HepG2 (cell line): ENCODE results near the gene HNRNPC. TPM values are rescaled to one million over a fixed set of nuclear protein-coding genes. Genes with fewer than 3 reads are reported as not detected.

Experiments used
- CBX5 ChIP-seq: sonication (generic); formaldehyde crosslinking; IDR thresholded peaks from 2 replicates; pipeline ENCODE4 v1.4.0; 2020; ENCODE audit warnings: missing genetic modification reagents, borderline replicate concordance
- ERF ChIP-seq: IDR thresholded peaks from 2 replicates; pipeline ENCODE4 v1.6.1; 2018; ENCODE audit warnings: missing biosample characterization, missing genetic modification reagents
- FOXA1 ChIP-seq, 2 experiments: fragments of 450-650 bp in 1 of 2; sonication (generic) in 1 of 2; formaldehyde crosslinking in 1 of 2; IDR thresholded peaks; 2 replicates each; pipeline versions ENCODE4 v1.4.0 to v1.6.1; 2016 to 2020; ENCODE audit warnings: missing genetic modification reagents in 1 of 2
- GATAD2A ChIP-seq: IDR thresholded peaks from 2 replicates; pipeline ENCODE4 v1.6.1; 2016
- IKZF5 ChIP-seq: IDR thresholded peaks from 2 replicates; pipeline ENCODE4 v1.6.1; 2018; ENCODE audit warnings: missing genetic modification reagents, mild to moderate bottlenecking, missing compliant biosample characterization
- NFATC3 ChIP-seq: sonication (generic); formaldehyde crosslinking; IDR thresholded peaks from 2 replicates; pipeline ENCODE4 v1.5.1; 2020; ENCODE audit warnings: mild to moderate bottlenecking, missing genetic modification reagents
- NR2F6 ChIP-seq, 2 experiments: IDR thresholded peaks; 2 replicates each; pipeline ENCODE4 v1.6.1; 2016; ENCODE audit warnings: antibody characterized with exemption in 1 of 2, mild to moderate bottlenecking in 1 of 2
- RXRA ChIP-seq: sonication (generic); formaldehyde crosslinking; IDR thresholded peaks from 2 replicates; pipeline ENCODE4 v1.5.1; 2020; ENCODE audit warnings: missing genetic modification reagents
- SIX4 ChIP-seq: sonication (generic); formaldehyde crosslinking; IDR thresholded peaks from 2 replicates; pipeline ENCODE4 v1.4.0; 2020; ENCODE audit warnings: missing genetic modification reagents
- TBX2 ChIP-seq: sonication (generic); formaldehyde crosslinking; IDR thresholded peaks from 2 replicates; pipeline ENCODE4 v1.5.0; 2020; ENCODE audit warnings: missing genetic modification reagents, mild to moderate bottlenecking, borderline replicate concordance
- ZBTB26 ChIP-seq: IDR thresholded peaks from 2 replicates; pipeline ENCODE4 v1.6.1; 2016; ENCODE audit warnings: missing compliant biosample characterization, missing genetic modification reagents, borderline replicate concordance
- ZNF136 ChIP-seq: sonication (generic); formaldehyde crosslinking; IDR thresholded peaks from 2 replicates; pipeline ENCODE4 v1.8.1; 2022; ENCODE audit warnings: low read depth, mild to moderate bottlenecking, moderate library complexity, missing genetic modification reagents
- ZNF512B ChIP-seq: sonication (generic); formaldehyde crosslinking; IDR thresholded peaks from 2 replicates; pipeline ENCODE4 v1.5.1; 2020; ENCODE audit warnings: missing genetic modification reagents, mild to moderate bottlenecking, borderline replicate concordance
- ZNF629 ChIP-seq: sonication (generic); formaldehyde crosslinking; conservative IDR thresholded peaks from 2 replicates; pipeline ENCODE4 v1.5.0; 2020; ENCODE audit warnings: missing genetic modification reagents
- ZNF788 ChIP-seq: sonication (generic); formaldehyde crosslinking; IDR thresholded peaks from 2 replicates; pipeline ENCODE4 v1.5.0; 2020; ENCODE audit warnings: mild to moderate bottlenecking, missing genetic modification reagents, borderline replicate concordance
- ZNF883 ChIP-seq: sonication (generic); formaldehyde crosslinking; IDR thresholded peaks from 2 replicates; pipeline ENCODE4 v1.5.1; 2020; ENCODE audit warnings: mild to moderate bottlenecking, missing genetic modification reagents; ENCODE audit errors: not compliant biosample characterization
- polyA plus RNA-seq, 8 experiments: library from polyadenylated mRNA; depleted of rRNA in 3 of 8; stranded (reverse) in 7 of 8; unstranded in 1 of 8; fragments of >200 nt; fragmentation: Illumina TruSeq in 4 of 8; extraction: Trizol in 4 of 8; gene quantifications; 2 replicates each; pipeline versions ENCODE4 v1.2.1 to v1.2.3, GENCODE V29; 2011 to 2016; ENCODE audit warnings: low read depth in 4 of 8, missing spikeins in 1 of 8, mixed read lengths in 1 of 8; ENCODE audit not compliant: insufficient read depth in 1 of 8
- total RNA-seq, 5 experiments: library from RNA; depleted of rRNA; stranded (reverse); fragments of >200 nt; fragmentation: Illumina TruSeq; extraction: Trizol; gene quantifications; 2 replicates each; pipeline ENCODE4 v1.2.3, GENCODE V29; 2016; ENCODE audit warnings: low read depth in 1 of 5
- TF ChIP-seq, protein P1 (sequence below): sonication (generic); formaldehyde crosslinking; IDR thresholded peaks from 2 replicates; pipeline ENCODE4 v1.4.0; 2020; ENCODE audit warnings: missing genetic modification reagents, borderline replicate concordance
- TF ChIP-seq, protein P2 (sequence below): sonication (generic); formaldehyde crosslinking; IDR thresholded peaks from 2 replicates; pipeline ENCODE4 v1.4.0; 2020; ENCODE audit warnings: missing genetic modification reagents, mild to moderate bottlenecking, borderline replicate concordance

HNRNPC gene
- total and polyA plus RNA-seq, 2 of the 13 experiments (the other 11 are each of a cell fraction or from before 2014, with no cell fraction given): 628 to 1,099 TPM

DNA sequence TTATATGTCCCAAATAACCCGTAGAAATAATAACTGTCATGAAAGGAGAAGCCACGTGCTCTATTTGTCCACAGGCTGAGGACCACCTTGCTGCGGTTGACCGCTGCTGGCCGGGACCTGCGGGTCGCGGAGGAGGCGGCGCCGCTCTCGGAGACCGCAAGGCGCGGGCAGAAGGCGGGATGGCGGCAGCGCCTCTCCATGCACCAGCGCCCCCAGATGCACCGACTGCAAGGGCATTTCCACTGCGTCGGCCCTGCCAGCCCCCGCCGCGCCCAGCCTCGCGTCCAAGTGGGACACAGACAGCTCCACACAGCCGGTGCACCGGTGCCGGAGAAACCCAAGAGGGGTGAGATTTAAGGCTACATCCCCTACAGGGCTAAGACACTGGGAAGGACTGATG, 31.6 kb upstream of the HNRNPC start (continued):
- no peak for TF ChIP-seq ERF (CRISPR knock-in tag)
- TF ChIP-seq ZNF883 (CRISPR knock-in tag): no peak
- TF ChIP-seq, protein P1, sequence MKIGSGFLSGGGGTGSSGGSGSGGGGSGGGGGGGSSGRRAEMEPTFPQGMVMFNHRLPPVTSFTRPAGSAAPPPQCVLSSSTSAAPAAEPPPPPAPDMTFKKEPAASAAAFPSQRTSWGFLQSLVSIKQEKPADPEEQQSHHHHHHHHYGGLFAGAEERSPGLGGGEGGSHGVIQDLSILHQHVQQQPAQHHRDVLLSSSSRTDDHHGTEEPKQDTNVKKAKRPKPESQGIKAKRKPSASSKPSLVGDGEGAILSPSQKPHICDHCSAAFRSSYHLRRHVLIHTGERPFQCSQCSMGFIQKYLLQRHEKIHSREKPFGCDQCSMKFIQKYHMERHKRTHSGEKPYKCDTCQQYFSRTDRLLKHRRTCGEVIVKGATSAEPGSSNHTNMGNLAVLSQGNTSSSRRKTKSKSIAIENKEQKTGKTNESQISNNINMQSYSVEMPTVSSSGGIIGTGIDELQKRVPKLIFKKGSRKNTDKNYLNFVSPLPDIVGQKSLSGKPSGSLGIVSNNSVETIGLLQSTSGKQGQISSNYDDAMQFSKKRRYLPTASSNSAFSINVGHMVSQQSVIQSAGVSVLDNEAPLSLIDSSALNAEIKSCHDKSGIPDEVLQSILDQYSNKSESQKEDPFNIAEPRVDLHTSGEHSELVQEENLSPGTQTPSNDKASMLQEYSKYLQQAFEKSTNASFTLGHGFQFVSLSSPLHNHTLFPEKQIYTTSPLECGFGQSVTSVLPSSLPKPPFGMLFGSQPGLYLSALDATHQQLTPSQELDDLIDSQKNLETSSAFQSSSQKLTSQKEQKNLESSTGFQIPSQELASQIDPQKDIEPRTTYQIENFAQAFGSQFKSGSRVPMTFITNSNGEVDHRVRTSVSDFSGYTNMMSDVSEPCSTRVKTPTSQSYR (CRISPR knock-in tag): 0 out of 2 replicates have a peak, but pooled peaks have one; percentile 17
- peak; percentile 37; the same call in 1 of the 2 replicates for TF ChIP-seq TBX2 (CRISPR knock-in tag)
- 0 out of 2 replicates have a peak, but pooled peaks have one; percentile 23 for TF ChIP-seq GATAD2A (CRISPR knock-in tag)
- no peak for TF ChIP-seq FOXA1 (IDR thresholded peaks at IDR 0.05)
- peak; percentile 26; the same call in 1 of the 2 replicates for TF ChIP-seq FOXA1 (CRISPR knock-in tag; IDR thresholded peaks at IDR 0.05)
- TF ChIP-seq ZNF136 (CRISPR knock-in tag): no peak
- TF ChIP-seq ZBTB26 (CRISPR knock-in tag): no peak
- TF ChIP-seq IKZF5 (CRISPR knock-in tag): 0 out of 2 replicates have a peak, but pooled peaks have one; percentile 30
- peak; percentile 2; the same call in 1 of the 2 replicates for TF ChIP-seq SIX4 (CRISPR knock-in tag)
- no peak for TF ChIP-seq ZNF629 (CRISPR knock-in tag)
- TF ChIP-seq NR2F6 (IDR thresholded peaks at IDR 0.05): no peak
- 0 out of 2 replicates have a peak, but pooled peaks have one; percentile 8 for TF ChIP-seq NR2F6 (CRISPR knock-in tag; IDR thresholded peaks at IDR 0.05)
- TF ChIP-seq ZNF788 (CRISPR knock-in tag): 0 out of 2 replicates have a peak, but pooled peaks have one; percentile 29
- 0 out of 2 replicates have a peak, but pooled peaks have one; percentile 39 for TF ChIP-seq CBX5 (CRISPR knock-in tag)
- peak; percentile 92 for TF ChIP-seq ZNF512B (CRISPR knock-in tag)
- TF ChIP-seq, protein P2, sequence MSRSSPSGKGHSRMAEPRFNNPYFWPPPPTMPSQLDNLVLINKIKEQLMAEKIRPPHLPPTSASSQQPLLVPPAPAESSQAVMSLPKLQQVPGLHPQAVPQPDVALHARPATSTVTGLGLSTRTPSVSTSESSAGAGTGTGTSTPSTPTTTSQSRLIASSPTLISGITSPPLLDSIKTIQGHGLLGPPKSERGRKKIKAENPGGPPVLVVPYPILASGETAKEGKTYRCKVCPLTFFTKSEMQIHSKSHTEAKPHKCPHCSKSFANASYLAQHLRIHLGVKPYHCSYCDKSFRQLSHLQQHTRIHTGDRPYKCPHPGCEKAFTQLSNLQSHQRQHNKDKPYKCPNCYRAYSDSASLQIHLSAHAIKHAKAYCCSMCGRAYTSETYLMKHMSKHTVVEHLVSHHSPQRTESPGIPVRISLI (CRISPR knock-in tag): 0 out of 2 replicates have a peak, but pooled peaks have one; percentile 20
- no peak for TF ChIP-seq NFATC3 (CRISPR knock-in tag)
- TF ChIP-seq RXRA: 0 out of 2 replicates have a peak, but pooled peaks have one; percentile 45
